Neural progenitor cell (in vitro differentiated cells): ENCODE results near the gene OR2C3. TPM values are rescaled to one million over a fixed set of nuclear protein-coding genes. Genes with fewer than 3 reads are reported as not detected.

Source experiments
- DNase-seq: peaks from one replicate; pipeline ENCODE4 v3.0.0-alpha.2; 2016; ENCODE audit warnings: low spot score
- H2AFZ ChIP-seq: fragments of 200-600 bp; sonication (generic); replicated peaks from 2 replicates; pipeline ENCODE4 v1.6.1; 2016; ENCODE audit warnings: antibody characterized with exemption
- H3F3A ChIP-seq: fragments of 200-600 bp; sonication (generic); 2 replicates; pipeline ENCODE4 v1.6.1; 2016; ENCODE audit warnings: antibody characterized with exemption, low read depth
- H3K27ac ChIP-seq: fragments of 200-600 bp; sonication (generic); 2 replicates; pipeline ENCODE4 v1.5.1; 2016; ENCODE audit warnings: mild to moderate bottlenecking
- H3K27me3 ChIP-seq: fragments of 200-600 bp; sonication (generic); 2 replicates; pipeline ENCODE4 v1.6.1; 2016; ENCODE audit warnings: mild to moderate bottlenecking, moderate library complexity
- H3K36me3 ChIP-seq: fragments of 200-600 bp; sonication (generic); 2 replicates; pipeline ENCODE4 v1.5.1; 2016
- H3K4me1 ChIP-seq: fragments of 200-600 bp; sonication (generic); 2 replicates; pipeline ENCODE4 v1.6.1; 2016; ENCODE audit warnings: mixed run types
- H3K4me2 ChIP-seq: fragments of 200-600 bp; sonication (generic); 2 replicates; pipeline ENCODE4 v1.6.1; 2016
- H3K4me3 ChIP-seq: fragments of 200-600 bp; sonication (generic); 2 replicates; pipeline ENCODE4 v1.5.1; 2016
- H3K79me2 ChIP-seq: fragments of 200-600 bp; sonication (generic); 2 replicates; pipeline ENCODE4 v1.6.1; 2016; ENCODE audit warnings: low read depth
- H3K9ac ChIP-seq: fragments of 200-600 bp; sonication (generic); 2 replicates; pipeline ENCODE4 v1.6.1; 2016
- H3K9me3 ChIP-seq: fragments of 200-600 bp; sonication (generic); 2 replicates; pipeline ENCODE4 v1.5.1; 2016; ENCODE audit warnings: low read depth
- H4K20me1 ChIP-seq: fragments of 200-600 bp; sonication (generic); 2 replicates; pipeline ENCODE4 v1.6.1; 2016; ENCODE audit warnings: low read depth
- H3K27ac Mint-ChIP-seq: 3 replicates; pipeline ENCODE4 v1.8.0; 2021; ENCODE audit warnings: mixed read lengths
- H3K27me3 Mint-ChIP-seq: 2 replicates; pipeline ENCODE4 v1.8.0; 2022; ENCODE audit warnings: low read depth, mild to moderate bottlenecking, inconsistent platforms, moderate library complexity, mixed read lengths; ENCODE audit not compliant: insufficient read depth
- H3K36me3 Mint-ChIP-seq: 3 replicates; pipeline ENCODE4 v1.8.0; 2021; ENCODE audit warnings: mixed read lengths
- H3K4me1 Mint-ChIP-seq: 3 replicates; pipeline ENCODE4 v1.8.0; 2021; ENCODE audit warnings: mixed read lengths
- H3K4me3 Mint-ChIP-seq: 3 replicates; pipeline ENCODE4 v1.8.0; 2021; ENCODE audit warnings: mild to moderate bottlenecking, moderate library complexity, mixed read lengths
- H3K9me3 Mint-ChIP-seq: 3 replicates; pipeline ENCODE4 v1.8.0; 2020; ENCODE audit warnings: mixed read lengths
- EZH2 ChIP-seq: fragments of 200-600 bp; sonication (generic); IDR thresholded peaks from 2 replicates; pipeline ENCODE4 v1.6.1; 2017; ENCODE audit warnings: antibody characterized with exemption, mild to moderate bottlenecking, moderate library complexity
- EZH2phosphoT487 ChIP-seq: fragments of 200-600 bp; sonication (generic); IDR thresholded peaks from 2 replicates; pipeline ENCODE4 v1.6.1; 2017; ENCODE audit warnings: antibody characterized with exemption
- total RNA-seq: library from RNA; depleted of rRNA; stranded (reverse); fragments of >200 nt; gene quantifications from 2 replicates; pipeline ENCODE4 v1.2.3, GENCODE V29; 2015; ENCODE audit warnings: low replicate concordance
- TF ChIP-seq, protein P1 (sequence below): fragments of 200-600 bp; sonication (generic); IDR thresholded peaks from 2 replicates; pipeline ENCODE4 v1.5.1; 2017; ENCODE audit warnings: antibody characterized with exemption, mild to moderate bottlenecking

The OR2C3 gene
- total RNA-seq, 1 donor from 2014 or later, result not detected

DNA sequence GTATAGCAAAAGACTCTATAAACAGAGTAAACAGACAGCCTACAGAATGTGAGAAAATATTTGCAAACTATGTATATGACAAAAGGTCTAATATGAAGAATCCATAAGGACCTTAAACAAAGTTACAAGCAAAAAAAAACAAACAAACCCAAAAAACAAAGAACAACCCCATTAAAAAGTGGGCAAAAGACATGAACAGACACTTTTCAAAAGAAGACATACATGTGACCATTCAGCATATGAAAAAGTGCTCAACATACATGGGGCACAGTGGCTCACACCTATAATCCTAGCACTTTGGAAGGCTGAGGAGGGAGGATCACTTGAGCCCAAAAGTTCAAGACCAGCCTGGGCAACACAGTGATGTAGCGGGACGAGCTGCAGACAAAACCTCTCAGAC lies 60.4 kb downstream of the OR2C3 start:
- H3K4me3 Mint-ChIP-seq, result no peak overlapping the region
- no peaks in the 10 kb centered on the region for H3K79me2 ChIP-seq
- no peak overlapping the region for H3K4me2 ChIP-seq
- no peak for DNase-seq
- H3F3A ChIP-seq, result no peaks in the 10 kb centered on the region
- no peak overlapping the region for H2AFZ ChIP-seq
- no peak overlapping the region for H3K27ac ChIP-seq
- H3K27me3 ChIP-seq, result no peaks in the 10 kb centered on the region
- peaks cover 2% of the 10 kb centered on the region for H3K27me3 Mint-ChIP-seq
- H3K9me3 Mint-ChIP-seq, result peaks cover 16% of the 10 kb centered on the region
- H3K4me1 Mint-ChIP-seq, result peaks cover 6% of the 10 kb centered on the region
- TF ChIP-seq, protein P1, sequence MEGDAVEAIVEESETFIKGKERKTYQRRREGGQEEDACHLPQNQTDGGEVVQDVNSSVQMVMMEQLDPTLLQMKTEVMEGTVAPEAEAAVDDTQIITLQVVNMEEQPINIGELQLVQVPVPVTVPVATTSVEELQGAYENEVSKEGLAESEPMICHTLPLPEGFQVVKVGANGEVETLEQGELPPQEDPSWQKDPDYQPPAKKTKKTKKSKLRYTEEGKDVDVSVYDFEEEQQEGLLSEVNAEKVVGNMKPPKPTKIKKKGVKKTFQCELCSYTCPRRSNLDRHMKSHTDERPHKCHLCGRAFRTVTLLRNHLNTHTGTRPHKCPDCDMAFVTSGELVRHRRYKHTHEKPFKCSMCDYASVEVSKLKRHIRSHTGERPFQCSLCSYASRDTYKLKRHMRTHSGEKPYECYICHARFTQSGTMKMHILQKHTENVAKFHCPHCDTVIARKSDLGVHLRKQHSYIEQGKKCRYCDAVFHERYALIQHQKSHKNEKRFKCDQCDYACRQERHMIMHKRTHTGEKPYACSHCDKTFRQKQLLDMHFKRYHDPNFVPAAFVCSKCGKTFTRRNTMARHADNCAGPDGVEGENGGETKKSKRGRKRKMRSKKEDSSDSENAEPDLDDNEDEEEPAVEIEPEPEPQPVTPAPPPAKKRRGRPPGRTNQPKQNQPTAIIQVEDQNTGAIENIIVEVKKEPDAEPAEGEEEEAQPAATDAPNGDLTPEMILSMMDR, result no peak
- TF ChIP-seq EZH2, result no peak
- no peak for TF ChIP-seq EZH2phosphoT487
- H3K9me3 ChIP-seq, result no peaks in the 10 kb centered on the region
- no peak overlapping the region for H3K27ac Mint-ChIP-seq
- no peaks in the 10 kb centered on the region for H3K36me3 ChIP-seq
- no peak overlapping the region for H3K9ac ChIP-seq
- H3K4me1 ChIP-seq, result no peaks in the 10 kb centered on the region
- H4K20me1 ChIP-seq, result no peaks in the 10 kb centered on the region
- no peak overlapping the region for H3K4me3 ChIP-seq
- H3K36me3 Mint-ChIP-seq, result no peaks in the 10 kb centered on the region

Other genes starting within 250 kb of the OR2C3 start
- gene ZNF496, start 204.6 kb downstream of the OR2C3 start, total RNA-seq, result 30.1 and 97.7 TPM in 2 replicates
- 0.09 and 2.6 TPM in 2 replicates for gene NLRP3, start 120.3 kb downstream of the OR2C3 start, total RNA-seq
- not detected in 2 replicates for gene OR2B11, start 78.3 kb downstream of the OR2C3 start, total RNA-seq
- not detected in 2 replicates for gene GCSAML, start 12.7 kb upstream of the OR2C3 start, total RNA-seq
- not detected in 2 replicates for gene OR2G2, start 51.9 kb upstream of the OR2C3 start, total RNA-seq
- gene OR2G3, start 69.1 kb upstream of the OR2C3 start, total RNA-seq, result not detected in 2 replicates
- gene OR13G1, start 143.3 kb upstream of the OR2C3 start, total RNA-seq, result not detected in 2 replicates
- not detected in 2 replicates for gene OR6F1, start 180.2 kb upstream of the OR2C3 start, total RNA-seq
- gene OR14K1, start 202.2 kb upstream of the OR2C3 start, total RNA-seq, result not detected in 2 replicates
- gene OR14A2, start 211.7 kb upstream of the OR2C3 start, total RNA-seq, result not detected in 2 replicates
- not detected in 2 replicates for gene OR1C1, start 224.1 kb upstream of the OR2C3 start, total RNA-seq